Gastrocnemius medialis (tissue), 4 donors: ENCODE data around the gene RXRA. TPM values are rescaled to one million over a fixed set of nuclear protein-coding genes. Genes with fewer than 3 reads are reported as not detected.

Experiments
- ATAC-seq, 2 donors: fragments of 150-250 bp; one replicate each; pipeline ENCODE4 v1.9.1; 2016
- DNase-seq, 2 donors: peaks; one replicate each; pipeline ENCODE4 v3.0.0-alpha.2; 2019
- H3K27ac ChIP-seq, 4 donors: fragments of 200-600 bp; sonication (generic); 1 replicate in 1 of 4; 2 replicates in 3 of 4; pipeline ENCODE4 v1.5.1; 2016 to 2018; ENCODE audit warnings: mild to moderate bottlenecking in 2 of 4, moderate library complexity in 1 of 4
- H3K27me3 ChIP-seq, 3 donors: fragments of 200-600 bp; sonication (generic) in 2 of 3; 1 replicate in 1 of 3; 2 replicates in 2 of 3; pipeline versions ENCODE4 v1.5.1 to v1.6.0; 2016 to 2019; ENCODE audit warnings: mild to moderate bottlenecking in 1 of 3, moderate library complexity in 1 of 3
- H3K36me3 ChIP-seq, 2 donors: fragments of 200-600 bp; sonication (generic) in 1 of 2; one replicate each; pipeline ENCODE4 v1.5.1; 2017 to 2018
- H3K4me1 ChIP-seq, 2 donors: fragments of 200-600 bp; sonication (generic) in 1 of 2; one replicate each; pipeline ENCODE4 v1.5.1; 2016 to 2017; ENCODE audit warnings: mild to moderate bottlenecking in 2 of 2
- H3K4me3 ChIP-seq, 4 donors: fragments of 200-600 bp; sonication (generic) in 3 of 4; 1 replicate in 1 of 4; 2 replicates in 3 of 4; pipeline ENCODE4 v1.5.1; 2016 to 2019; ENCODE audit warnings: mild to moderate bottlenecking in 2 of 4
- H3K9me3 ChIP-seq, 3 donors: fragments of 200-600 bp; sonication (generic) in 2 of 3; 1 replicate in 1 of 3; 2 replicates in 2 of 3; pipeline ENCODE4 v1.5.1; 2016 to 2019
- CTCF ChIP-seq, 5 experiments: fragments of 450-650 bp in 3 of 5; fragments of 200-600 bp in 2 of 5; sonication (generic) in 2 of 5; IDR thresholded peaks in 4 of 5; conservative IDR thresholded peaks in 1 of 5; 1 replicate in 4 of 5; 2 replicates in 1 of 5; pipeline ENCODE4 v1.5.1; 2016 to 2019; ENCODE audit warnings: antibody characterized with exemption in 5 of 5, mild to moderate bottlenecking in 3 of 5, moderate library complexity in 3 of 5
- POLR2A ChIP-seq, 2 donors: fragments of 450-650 bp; IDR thresholded peaks; one replicate each; pipeline ENCODE4 v1.6.1; 2017; ENCODE audit warnings: antibody characterized with exemption in 2 of 2, mild to moderate bottlenecking in 2 of 2, moderate library complexity in 2 of 2
- in situ Hi-C, 4 donors: fragments of 200-750 bp; cut with MboI; loops; one replicate each; pipeline versions ENCODE4 v1.15.0 to v1.8.0; 2017; ENCODE audit warnings: low sequenced_read_pairs in 4 of 4
- intact Hi-C: fragments of 100-400 bp; cut with DNase I; formaldehyde crosslinking; loops from one replicate; pipeline ENCODE4 v1.15.1; 2023; ENCODE audit warnings: low total_unique reads
- total RNA-seq, 4 donors: library from RNA; depleted of rRNA; stranded (reverse); fragments of >200 nt; gene quantifications; one replicate each; pipeline versions ENCODE4 v1.1.0 to v1.2.3, GENCODE V29; 2016

RXRA gene
- total RNA-seq, 4 donors from 2014 or later, result 70.8 to 224 (median 160) TPM

- in situ Hi-C loops, result no loop called here
- H3K27ac ChIP-seq, result peak overlapping the region; percentile 90 to 100 (median 100)
- intact Hi-C loops, result loop anchor here (1.0 to 2.0 kb wide), 4 partner anchors 35 to 67 kb away; no protein-coding TSS in a partner anchor
- TF ChIP-seq POLR2A (IDR thresholded peaks at IDR 0.05) (peak in 1 of 2 donors; percentile 74), CTCF (IDR thresholded peaks at IDR 0.05 in 4 of 5, conservative IDR thresholded peaks at IDR 0.05 in 1 of 5) (peak in 2 of 5 experiments; percentile 28 to 36)
- ATAC-seq (peak; percentile 31 to 34), DNase-seq (peak; percentile 85 to 96)
- no peaks in the 10 kb centered on the region for H3K36me3 ChIP-seq
- no peaks in the 10 kb centered on the region for H3K9me3 ChIP-seq
- peaks cover 97 to 100% of the 10 kb centered on the region in 2 donors for H3K4me1 ChIP-seq
- H3K27me3 ChIP-seq, result no peaks in the 10 kb centered on the region
- H3K4me3 ChIP-seq, result peak overlapping the region; percentile 35 to 56 (median 47)
Measured at GRCh38 chr9:134375430-134376385, 49.5 kb downstream of the RXRA start.

- Histone ChIP-seq H3K4me3 (peak overlapping the region; percentile 35 to 56 (median 47)), H3K4me1 (peaks cover 97 to 100% of the 10 kb centered on the region in 2 donors), H3K27ac (peak overlapping the region; percentile 90 to 100 (median 100)), H3K9me3 (no peaks in the 10 kb centered on the region), H3K27me3 (no peaks in the 10 kb centered on the region), H3K36me3 (no peaks in the 10 kb centered on the region)
- TF ChIP-seq POLR2A (IDR thresholded peaks at IDR 0.05), result peak in 1 of 2 donors; percentile 46
- no peak for TF ChIP-seq CTCF (IDR thresholded peaks at IDR 0.05 in 4 of 5, conservative IDR thresholded peaks at IDR 0.05 in 1 of 5)
- intact Hi-C loops, result no loop called here
- in situ Hi-C loops, result no loop called here
- peak; percentile 13 to 22 for ATAC-seq
- DNase-seq, result peak; percentile 82 to 93
Measured at GRCh38 chr9:134376386-134377142, 50.3 kb downstream of the RXRA start.

GRCh38 chr9:134377143-134377484, 50.9 kb downstream of the RXRA start:
- DNase-seq (no peak), ATAC-seq (no peak)
- TF ChIP-seq POLR2A (IDR thresholded peaks at IDR 0.05), result no peak
- no peak for TF ChIP-seq CTCF (IDR thresholded peaks at IDR 0.05 in 4 of 5, conservative IDR thresholded peaks at IDR 0.05 in 1 of 5)
- Histone ChIP-seq H3K27me3 (no peaks in the 10 kb centered on the region), H3K9me3 (no peaks in the 10 kb centered on the region), H3K4me1 (peaks cover 97 to 100% of the 10 kb centered on the region in 2 donors), H3K4me3 (no peak overlapping the region), H3K27ac (peak overlapping the region; percentile 90 to 100 (median 100)), H3K36me3 (no peaks in the 10 kb centered on the region)
- in situ Hi-C loops, result no loop called here
- intact Hi-C loops, result no loop called here

- no peak for TF ChIP-seq CTCF (IDR thresholded peaks at IDR 0.05 in 4 of 5, conservative IDR thresholded peaks at IDR 0.05 in 1 of 5)
- TF ChIP-seq POLR2A (IDR thresholded peaks at IDR 0.05), result no peak
- H3K27ac ChIP-seq, result peak overlapping the region; percentile 90 to 100 (median 100)
- peak overlapping the region in 3 of 4 donors; percentile 6 to 42 (median 20) for H3K4me3 ChIP-seq
- peaks cover 95 to 100% of the 10 kb centered on the region in 2 donors for H3K4me1 ChIP-seq
- H3K36me3 ChIP-seq, result no peaks in the 10 kb centered on the region
- peak; percentile 72 to 92 for DNase-seq
- peak in 1 of 2 donors; percentile 10 for ATAC-seq
- in situ Hi-C loops (no loop called here), intact Hi-C loops (no loop called here)
- H3K9me3 ChIP-seq, result no peaks in the 10 kb centered on the region
- H3K27me3 ChIP-seq, result no peaks in the 10 kb centered on the region
Measured at GRCh38 chr9:134377976-134378375, 51.7 kb downstream of the RXRA start.
